BLaER1 treated with 17β-estradiol and CSF1 and Interleukin-3, amounts not matched to agents 10 nM and 100 nM (cell line): ENCODE results near the gene AFF1.
A peak's percentile ranks its signal among the peaks of the same experiment; 100 is the strongest.
"Not testable (repeated sequence)": the region's sequence is repeated elsewhere in the genome, so short reads cannot be mapped to it uniquely, and the experiment has no call there.

Experiments used
- H3K27ac ChIP-seq, 11 experiments: shearing (Covaris generic); formaldehyde crosslinking; 2 replicates each; pipeline ENCODE4 v1.8.1; 2022
- H3K27me3 ChIP-seq, 11 experiments: shearing (Covaris generic); formaldehyde crosslinking; 2 replicates each; pipeline ENCODE4 v1.8.1; 2022
- H3K36me3 ChIP-seq, 11 experiments: shearing (Covaris generic); formaldehyde crosslinking; 2 replicates each; pipeline ENCODE4 v1.8.1; 2022
- H3K4me1 ChIP-seq, 10 experiments: shearing (Covaris generic); formaldehyde crosslinking; 2 replicates each; pipeline ENCODE4 v1.8.1; 2022
- H3K4me2 ChIP-seq, 11 experiments: shearing (Covaris generic); formaldehyde crosslinking; 2 replicates each; pipeline ENCODE4 v1.8.1; 2022
- H3K4me3 ChIP-seq, 10 experiments: shearing (Covaris generic); formaldehyde crosslinking; 2 replicates each; pipeline ENCODE4 v1.8.1; 2022
- H3K9ac ChIP-seq, 11 experiments: shearing (Covaris generic); formaldehyde crosslinking; 2 replicates each; pipeline ENCODE4 v1.8.1; 2022
- H3K9me3 ChIP-seq, 11 experiments: shearing (Covaris generic); formaldehyde crosslinking; replicated peaks in 1 of 11; 2 replicates each; pipeline ENCODE4 v1.8.1; 2022
- H4K20me1 ChIP-seq, 11 experiments: shearing (Covaris generic); formaldehyde crosslinking; 2 replicates each; pipeline ENCODE4 v1.8.1; 2022
- Cebpa-rat ChIP-seq, 11 experiments: shearing (Covaris generic); IDR thresholded peaks; 2 replicates each; pipeline ENCODE4 v1.8.1; 2022

The AFF1 gene

GRCh38 chr4:87130985-87131703, 196.3 kb downstream of the AFF1 start:
- Histone ChIP-seq H3K36me3 (peaks cover 100% of the 10 kb centered on the region in 11 experiments), H3K9ac (no peak overlapping the region), H3K27me3 (no peaks in the 10 kb centered on the region), H4K20me1 (peaks cover 0 to 88% (median 0%) of the 10 kb centered on the region in 11 experiments; a peak in 3 of 22 replicates), H3K4me1 (peaks cover 0 to 7% (median 0%) of the 10 kb centered on the region in 10 experiments; a peak in 3 of 20 replicates), H3K9me3 (peaks cover 0 to 7% (median 0%) of the 10 kb centered on the region in 11 experiments; a peak in 2 of 22 replicates), H3K27ac (peak overlapping the region in 4 of 11 experiments; percentile 22 to 40 (median 24); a peak in 6 of 22 replicates), H3K4me3 (no peak overlapping the region), H3K4me2 (no peak overlapping the region)
- TF ChIP-seq Cebpa-rat (IDR thresholded peaks at IDR 0.05): no peak

- no peak for TF ChIP-seq Cebpa-rat (IDR thresholded peaks at IDR 0.05)
- Histone ChIP-seq H3K9me3 (0 out of 22 replicates have a peak, but pooled peaks cover 0 to 6% (median 0%) of the 10 kb centered on the region in 11 experiments), H3K4me1 (0 out of 20 replicates have a peak, but pooled peaks cover 0 to 3% (median 0%) of the 10 kb centered on the region in 10 experiments), H4K20me1 (peaks cover 0 to 96% (median 0%) of the 10 kb centered on the region in 11 experiments; a peak in 3 of 22 replicates), H3K36me3 (peaks cover 100% of the 10 kb centered on the region in 11 experiments), H3K4me2 (no peak overlapping the region), H3K27me3 (no peaks in the 10 kb centered on the region), H3K27ac (no peak overlapping the region), H3K4me3 (no peak overlapping the region), H3K9ac (no peak overlapping the region)
These were observed 197.2 kb downstream of the AFF1 start for GRCh38 chr4:87132035-87132434.

- no peaks in the 10 kb centered on the region for H3K9me3 ChIP-seq
- no peak overlapping the region for H3K4me3 ChIP-seq
- no peak overlapping the region for H3K27ac ChIP-seq
- peaks cover 0 to 99% (median 0%) of the 10 kb centered on the region in 11 experiments; a peak in 3 of 22 replicates for H4K20me1 ChIP-seq
- H3K4me1 ChIP-seq: no peaks in the 10 kb centered on the region
- TF ChIP-seq Cebpa-rat (IDR thresholded peaks at IDR 0.05): no peak
- H3K36me3 ChIP-seq: peaks cover 99 to 100% (median 100%) of the 10 kb centered on the region in 11 experiments
- H3K4me2 ChIP-seq: no peak overlapping the region
- H3K27me3 ChIP-seq: no peaks in the 10 kb centered on the region
- H3K9ac ChIP-seq: no peak overlapping the region
These were observed 198.4 kb downstream of the AFF1 start for GRCh38 chr4:87133183-87133582.

GRCh38 chr4:87134122-87134521, 199.3 kb downstream of the AFF1 start:
- H3K4me1 ChIP-seq: no peaks in the 10 kb centered on the region
- H3K4me2 ChIP-seq: no peak overlapping the region
- peaks cover 99 to 100% (median 100%) of the 10 kb centered on the region in 11 experiments for H3K36me3 ChIP-seq
- H3K27ac ChIP-seq: no peak overlapping the region
- TF ChIP-seq Cebpa-rat (IDR thresholded peaks at IDR 0.05): no peak
- H3K4me3 ChIP-seq: no peak overlapping the region
- H3K9me3 ChIP-seq: no peaks in the 10 kb centered on the region
- no peak overlapping the region for H3K9ac ChIP-seq
- H3K27me3 ChIP-seq: no peaks in the 10 kb centered on the region
- peaks cover 0 to 94% (median 0%) of the 10 kb centered on the region in 11 experiments; a peak in 3 of 22 replicates for H4K20me1 ChIP-seq

- Histone ChIP-seq H3K36me3 (peaks cover 71 to 96% (median 85%) of the 10 kb centered on the region in 11 experiments), H3K9me3 (no peaks in the 10 kb centered on the region), H3K27me3 (no peaks in the 10 kb centered on the region), H4K20me1 (peaks cover 0 to 47% (median 0%) of the 10 kb centered on the region in 11 experiments; a peak in 2 of 22 replicates), H3K27ac (peak overlapping the region in 3 of 11 experiments; percentile 10 to 56 (median 34); a peak in 4 of 22 replicates), H3K4me1 (peaks cover 10 to 37% (median 21%) of the 10 kb centered on the region in 10 experiments; a peak in 19 of 20 replicates), H3K9ac (no peak overlapping the region), H3K4me3 (no peak overlapping the region), H3K4me2 (peak overlapping the region in 9 of 11 experiments; percentile 11 to 60 (median 40); a peak in 12 of 22 replicates)
- TF ChIP-seq Cebpa-rat (IDR thresholded peaks at IDR 0.05): 0 out of 22 replicates have a peak, but pooled peaks of 1 of the 11 experiments have one; percentile 13
These were observed 206.6 kb downstream of the AFF1 start for GRCh38 chr4:87141428-87141827.

- peak overlapping the region in 8 of 11 experiments; percentile 0 to 33 (median 13); a peak in 8 of 22 replicates for H3K4me2 ChIP-seq
These were observed 209.5 kb downstream of the AFF1 start for GRCh38 chr4:87144356-87144755.

GRCh38 chr4:87145934-87146333, 211.1 kb downstream of the AFF1 start:
- not testable (repeated sequence) for H3K4me3 ChIP-seq, H3K9me3 ChIP-seq, H3K27ac ChIP-seq, H3K27me3 ChIP-seq, H3K9ac ChIP-seq, H3K4me2 ChIP-seq
- TF ChIP-seq Cebpa-rat (IDR thresholded peaks at IDR 0.05): peak in 4 of 11 experiments; percentile 16 to 66 (median 44); a peak in 3 of 22 replicates
- Histone ChIP-seq H3K36me3 (peaks cover 29 to 53% (median 44%) of the 10 kb centered on the region in 11 experiments; a peak in 21 of 22 replicates), H3K4me1 (peaks cover 7 to 24% (median 21%) of the 10 kb centered on the region in 10 experiments; a peak in 19 of 20 replicates), H4K20me1 (peaks cover 0 to 15% (median 0%) of the 10 kb centered on the region in 11 experiments; a peak in 2 of 22 replicates)

More at GRCh38 chr4:87144356-87144755, 209.5 kb downstream of the AFF1 start:
- no peaks in the 10 kb centered on the region for H3K9me3 ChIP-seq
- H3K9ac ChIP-seq: peak overlapping the region in 2 of 11 experiments; percentile 1 to 18; a peak in 2 of 22 replicates
- peaks cover 0 to 22% (median 0%) of the 10 kb centered on the region in 11 experiments; a peak in 2 of 22 replicates for H4K20me1 ChIP-seq
- H3K4me3 ChIP-seq: no peak overlapping the region
- no peaks in the 10 kb centered on the region for H3K27me3 ChIP-seq
- H3K36me3 ChIP-seq: peaks cover 42 to 66% (median 56%) of the 10 kb centered on the region in 11 experiments
- peaks cover 10 to 37% (median 21%) of the 10 kb centered on the region in 10 experiments; a peak in 19 of 20 replicates for H3K4me1 ChIP-seq
- TF ChIP-seq Cebpa-rat (IDR thresholded peaks at IDR 0.05): no peak
- H3K27ac ChIP-seq: peak overlapping the region in 2 of 11 experiments; percentile 6 to 15; a peak in 2 of 22 replicates

- Histone ChIP-seq H3K9me3 (no peaks in the 10 kb centered on the region), H3K27ac (no peak overlapping the region), H3K9ac (no peak overlapping the region), H4K20me1 (peaks cover 0 to 4% (median 0%) of the 10 kb centered on the region in 11 experiments; a peak in 2 of 22 replicates), H3K4me2 (no peak overlapping the region), H3K4me1 (peaks cover 0 to 16% (median 14%) of the 10 kb centered on the region in 10 experiments; a peak in 16 of 20 replicates), H3K27me3 (no peaks in the 10 kb centered on the region), H3K36me3 (peaks cover 18 to 41% (median 32%) of the 10 kb centered on the region in 11 experiments; a peak in 21 of 22 replicates), H3K4me3 (no peak overlapping the region)
- TF ChIP-seq Cebpa-rat (IDR thresholded peaks at IDR 0.05): no peak
These were observed 212.3 kb downstream of the AFF1 start for GRCh38 chr4:87147116-87147515.
